CD4-positive, alpha-beta T cell treated with Interleukin-17A for 4 hours (primary cell): ENCODE results near the gene GLT6D1.
"Not testable (repeated sequence)": the region's sequence is repeated elsewhere in the genome, so short reads cannot be mapped to it uniquely, and the experiment has no call there.

Source experiments
- DNase-seq: peaks from one replicate; pipeline ENCODE4 v3.0.0-alpha.2; 2020; ENCODE audit warnings: mixed read lengths

GLT6D1 gene

GRCh38 chr9:135664801-135665794, 25.8 kb upstream of the GLT6D1 start:
- DNase-seq: no peak

GRCh38 chr9:135664266-135664665, 24.9 kb upstream of the GLT6D1 start:
- no peak for DNase-seq

GRCh38 chr9:135663857-135664256, 24.5 kb upstream of the GLT6D1 start:
- no peak for DNase-seq

GRCh38 chr9:135663451-135663770, 24.1 kb upstream of the GLT6D1 start:
- DNase-seq: no peak

GRCh38 chr9:135662758-135663450, 23.6 kb upstream of the GLT6D1 start, which contains the start of gene LCN9:
TSS of gene LCN9 (plus strand) at chr9:135663309. CDS start at chr9:135663322, 13 bp downstream.
- DNase-seq: no peak

- DNase-seq: no peak
Measured at GRCh38 chr9:135661816-135662560, 22.6 kb upstream of the GLT6D1 start.

- no peak for DNase-seq
Measured at GRCh38 chr9:135660407-135660806, 21.1 kb upstream of the GLT6D1 start.

- DNase-seq: no peak
Measured at GRCh38 chr9:135659252-135659651, 19.9 kb upstream of the GLT6D1 start.

GRCh38 chr9:135657416-135657815, 18.1 kb upstream of the GLT6D1 start:
- DNase-seq: no peak

- DNase-seq: no peak
Measured at GRCh38 chr9:135655317-135655716, 16.0 kb upstream of the GLT6D1 start.

GRCh38 chr9:135650408-135650807, 11.1 kb upstream of the GLT6D1 start:
- DNase-seq: no peak

- DNase-seq: no peak
Measured at GRCh38 chr9:135649508-135649907, 10.2 kb upstream of the GLT6D1 start.

GRCh38 chr9:135648494-135649410, 9.4 kb upstream of the GLT6D1 start:
- DNase-seq: no peak

GRCh38 chr9:135647884-135648283, 8.5 kb upstream of the GLT6D1 start:
- DNase-seq: no peak

- no peak for DNase-seq
Measured at GRCh38 chr9:135644631-135645218, 5.4 kb upstream of the GLT6D1 start.

- no peak for DNase-seq
Measured at GRCh38 chr9:135641745-135642144, 2.4 kb upstream of the GLT6D1 start.

- no peak for DNase-seq
Measured at GRCh38 chr9:135641047-135641446, 1.7 kb upstream of the GLT6D1 start.

- not testable (repeated sequence) for DNase-seq
Measured at GRCh38 chr9:135636930-135637530, 2.3 kb downstream of the GLT6D1 start.

GRCh38 chr9:135632841-135633240, 6.5 kb downstream of the GLT6D1 start:
- no peak for DNase-seq

GRCh38 chr9:135624282-135624681, 15.1 kb downstream of the GLT6D1 start:
- no peak for DNase-seq

- DNase-seq: no peak
Measured at GRCh38 chr9:135622415-135623020, 16.8 kb downstream of the GLT6D1 start.
